HepG2 (cell line): ENCODE results near the gene SUCLG2. TPM values are rescaled to one million over a fixed set of nuclear protein-coding genes. Genes with fewer than 3 reads are reported as not detected.

Experiments
- ATAC-seq: fragments of 200-7000 bp; cut with Tn5 transposase; 3 replicates; pipeline ENCODE4 v1.9.1; 2020; ENCODE audit warnings: mild to moderate bottlenecking, moderate library complexity
- BruUV-seq: library from RNA; stranded (reverse); fragments of 400-500 nt; replicated peaks from 2 replicates; lab custom pipeline; 2021; lab: Mats Ljungman, UMichigan
- CTCF ChIA-PET: fragments of 300-600 bp; formaldehyde crosslinking; extraction: SDS; loops from one replicate; lab custom pipeline; 2021; ENCODE audit warnings: low total read pairs, inconsistent platforms, low intra/inter-chr PET ratio; lab: Yijun Ruan, JAX
- POLR2A ChIA-PET: fragments of 350-600 bp; sonication (Branson Sonifier 250); formaldehyde crosslinking; loops from one replicate; lab custom pipeline; 2020; ENCODE audit warnings: antibody characterized with exemption, inconsistent platforms; lab: Yijun Ruan, JAX
- DNase-seq: peaks from one replicate; pipeline ENCODE4 v3.0.0-alpha.2; 2015; ENCODE audit warnings: low spot score
- FAIRE-seq: peaks from 3 replicates; lab custom pipeline; 2011; peaks lifted over from hg19 to GRCh38; lab: Jason Lieb, UNC
- H2AFZ ChIP-seq: one replicate; pipeline ENCODE4 v1.6.1; 2011; ENCODE audit warnings: low read length, inconsistent platforms
- H3K27ac ChIP-seq: fragments of 300-600 bp; 3 replicates; pipeline ENCODE4 v1.8.0; 2011; ENCODE audit warnings: mixed run types, mild to moderate bottlenecking, mixed read lengths, low read length, inconsistent platforms; ENCODE audit not compliant: insufficient read depth; ENCODE audit errors: extremely low read length
- H3K27me3 ChIP-seq, 2 experiments: fragments of 200-600 bp in 1 of 2; 2 replicates in 1 of 2; 3 replicates in 1 of 2; pipeline versions ENCODE4 v1.6.0 to v1.8.0; 2011; ENCODE audit warnings: low read length in 2 of 2, mild to moderate bottlenecking in 2 of 2, moderate library complexity in 2 of 2, inconsistent platforms in 1 of 2; ENCODE audit not compliant: insufficient read depth in 2 of 2, control insufficient read depth in 1 of 2
- H3K36me3 ChIP-seq, 2 experiments: fragments of 200-600 bp in 1 of 2; replicated peaks in 1 of 2; 2 replicates in 1 of 2; 3 replicates in 1 of 2; pipeline versions ENCODE4 v1.5.1 to v1.8.0; 2011; ENCODE audit warnings: low read length in 2 of 2, inconsistent platforms in 1 of 2; ENCODE audit not compliant: insufficient read depth in 2 of 2, control insufficient read depth in 1 of 2
- H3K4me1 ChIP-seq: 2 replicates; pipeline ENCODE4 v1.5.1; 2012; ENCODE audit warnings: low read length, inconsistent platforms; ENCODE audit not compliant: insufficient read depth
- H3K4me2 ChIP-seq: 2 replicates; pipeline ENCODE4 v1.6.0; 2011; ENCODE audit warnings: low read depth, low read length, inconsistent platforms
- H3K4me3 ChIP-seq, 3 experiments: fragments of 200-600 bp in 1 of 3; sonication (generic), shearing (Covaris generic) in 1 of 3; replicated peaks in 1 of 3; 2 replicates each; pipeline ENCODE4 v1.5.1; 2011 to 2016; ENCODE audit warnings: low read length in 3 of 3, inconsistent platforms in 2 of 3, low read depth in 2 of 3, mild to moderate bottlenecking in 2 of 3, control low read depth in 1 of 3, mixed read lengths in 1 of 3; ENCODE audit not compliant: insufficient read depth in 1 of 3
- H3K79me2 ChIP-seq: one replicate; pipeline ENCODE4 v1.6.1; 2011; ENCODE audit warnings: low read length, inconsistent platforms; ENCODE audit not compliant: insufficient read depth
- H3K9ac ChIP-seq: 2 replicates; pipeline ENCODE4 v1.6.0; 2011; ENCODE audit warnings: mild to moderate bottlenecking, low read depth, low read length, inconsistent platforms; ENCODE audit not compliant: insufficient read depth
- H3K9me3 ChIP-seq: 2 replicates; pipeline ENCODE4 v1.5.1; 2012; ENCODE audit warnings: mild to moderate bottlenecking, low read length
- H4K20me1 ChIP-seq: 2 replicates; pipeline ENCODE4 v1.6.0; 2011; ENCODE audit warnings: inconsistent platforms, mild to moderate bottlenecking, low read length, moderate library complexity; ENCODE audit not compliant: insufficient read depth
- AHR ChIP-seq: IDR thresholded peaks from 2 replicates; pipeline ENCODE4 v1.6.1; 2018; ENCODE audit warnings: missing genetic modification reagents, missing compliant biosample characterization
- KLF6 ChIP-seq: IDR thresholded peaks from 2 replicates; pipeline ENCODE4 v1.8.0; 2016; ENCODE audit warnings: missing biosample characterization, missing genetic modification reagents
- MIER3 ChIP-seq: IDR thresholded peaks from 2 replicates; pipeline ENCODE4 v1.6.1; 2016; ENCODE audit warnings: missing compliant biosample characterization, borderline replicate concordance
- MXD4 ChIP-seq: IDR thresholded peaks from 2 replicates; pipeline ENCODE4 v1.6.1; 2016; ENCODE audit warnings: mild to moderate bottlenecking, missing biosample characterization, missing genetic modification reagents
- PLRG1 ChIP-seq: fragments of 450-650 bp; conservative IDR thresholded peaks from 2 replicates; pipeline ENCODE4 v1.6.1; 2016
- POLR2A ChIP-seq, 2 experiments: IDR thresholded peaks; 2 replicates each; pipeline ENCODE4 v1.6.1; 2011; ENCODE audit warnings: low read depth in 2 of 2, low read length in 2 of 2, mild to moderate bottlenecking in 1 of 2, moderate library complexity in 1 of 2; ENCODE audit not compliant: insufficient read depth in 1 of 2
- PTBP1 ChIP-seq: fragments of 200-400 bp; formaldehyde crosslinking; IDR thresholded peaks from 2 replicates; pipeline ENCODE4 v1.6.1; 2018; ENCODE audit warnings: low read length, low read depth; ENCODE audit not compliant: poor library complexity, severe bottlenecking
- SALL1 ChIP-seq: sonication (generic); formaldehyde crosslinking; IDR thresholded peaks from 2 replicates; pipeline ENCODE4 v1.8.0; 2022; ENCODE audit warnings: mild to moderate bottlenecking, missing genetic modification reagents
- TBP ChIP-seq: sonication (generic); formaldehyde crosslinking; IDR thresholded peaks from 2 replicates; pipeline ENCODE4 v1.5.0; 2020; ENCODE audit warnings: missing genetic modification reagents
- YY1 ChIP-seq: IDR thresholded peaks from 2 replicates; pipeline ENCODE4 v1.6.1; 2011; ENCODE audit warnings: low read length, low read depth, moderate library complexity, mild to moderate bottlenecking; ENCODE audit not compliant: insufficient read depth, insufficient replicate concordance
- ZFAT ChIP-seq: sonication (generic); formaldehyde crosslinking; conservative IDR thresholded peaks from 2 replicates; pipeline ENCODE4 v1.8.1; 2023; ENCODE audit warnings: missing genetic modification reagents, inconsistent platforms
- ZFP41 ChIP-seq: sonication (generic); formaldehyde crosslinking; IDR thresholded peaks from 2 replicates; pipeline ENCODE4 v1.4.0; 2020; ENCODE audit warnings: mild to moderate bottlenecking, missing genetic modification reagents, borderline replicate concordance
- ZNF253 ChIP-seq: sonication (generic); formaldehyde crosslinking; IDR thresholded peaks from 2 replicates; pipeline ENCODE4 v1.8.0; 2022; ENCODE audit warnings: mild to moderate bottlenecking, missing genetic modification reagents, borderline replicate concordance
- ZNF34 ChIP-seq: sonication (generic); formaldehyde crosslinking; IDR thresholded peaks from 2 replicates; pipeline ENCODE4 v1.4.0; 2020; ENCODE audit warnings: mild to moderate bottlenecking, missing genetic modification reagents, borderline replicate concordance
- ZNF563 ChIP-seq: sonication (generic); formaldehyde crosslinking; IDR thresholded peaks from 2 replicates; pipeline ENCODE4 v1.8.0; 2022; ENCODE audit warnings: mild to moderate bottlenecking, moderate library complexity, missing genetic modification reagents
- ZNF713 ChIP-seq: sonication (generic); formaldehyde crosslinking; IDR thresholded peaks from 2 replicates; pipeline ENCODE4 v1.4.0; 2020; ENCODE audit warnings: mild to moderate bottlenecking, missing genetic modification reagents
- ZNF776 ChIP-seq: sonication (generic); formaldehyde crosslinking; IDR thresholded peaks from 2 replicates; pipeline ENCODE4 v1.4.0; 2020; ENCODE audit warnings: mild to moderate bottlenecking, missing genetic modification reagents
- WGBS: methylation state at CpG from one replicate; pipeline ENCODE4 v1.1.6; 2017; ENCODE audit warnings: low lambda C conversion rate; 5-methylcytosine and 5-hydroxymethylcytosine counted together
- in situ Hi-C: cut with HindIII; loops from 2 replicates; pipeline ENCODE4 v1.10.0; 2017; ENCODE audit warnings: low pct_unique_long_range_greater_than_20kb; ENCODE audit not compliant: extremely low pct_ligation_motif_present
- intact Hi-C: fragments of 100-400 bp; cut with micrococcal nuclease; formaldehyde crosslinking; loops from one replicate; pipeline ENCODE4 v1.10.0; 2022; ENCODE audit not compliant: unreplicated experiment
- polyA plus RNA-seq, 8 experiments: library from polyadenylated mRNA; depleted of rRNA in 3 of 8; stranded (reverse) in 7 of 8; unstranded in 1 of 8; fragments of >200 nt; fragmentation: Illumina TruSeq in 4 of 8; extraction: Trizol in 4 of 8; gene quantifications; 2 replicates each; pipeline versions ENCODE4 v1.2.1 to v1.2.3, GENCODE V29; 2011 to 2016; ENCODE audit warnings: low read depth in 4 of 8, missing spikeins in 1 of 8, mixed read lengths in 1 of 8; ENCODE audit not compliant: insufficient read depth in 1 of 8
- total RNA-seq, 5 experiments: library from RNA; depleted of rRNA; stranded (reverse); fragments of >200 nt; fragmentation: Illumina TruSeq; extraction: Trizol; gene quantifications; 2 replicates each; pipeline ENCODE4 v1.2.3, GENCODE V29; 2016; ENCODE audit warnings: low read depth in 1 of 5
- TF ChIP-seq, protein P1 (sequence below): sonication (generic); formaldehyde crosslinking; IDR thresholded peaks from 2 replicates; pipeline ENCODE4 v1.4.0; 2020; ENCODE audit warnings: missing genetic modification reagents
- TF ChIP-seq, protein P2 (sequence below): sonication (generic); formaldehyde crosslinking; IDR thresholded peaks from 2 replicates; pipeline ENCODE4 v1.5.1; 2020; ENCODE audit warnings: missing genetic modification reagents, mild to moderate bottlenecking, borderline replicate concordance

Gene SUCLG2
- total and polyA plus RNA-seq, 2 of the 13 experiments (the other 11 are each of a cell fraction or from before 2014, with no cell fraction given): 21.4 to 64.9 TPM

DNA sequence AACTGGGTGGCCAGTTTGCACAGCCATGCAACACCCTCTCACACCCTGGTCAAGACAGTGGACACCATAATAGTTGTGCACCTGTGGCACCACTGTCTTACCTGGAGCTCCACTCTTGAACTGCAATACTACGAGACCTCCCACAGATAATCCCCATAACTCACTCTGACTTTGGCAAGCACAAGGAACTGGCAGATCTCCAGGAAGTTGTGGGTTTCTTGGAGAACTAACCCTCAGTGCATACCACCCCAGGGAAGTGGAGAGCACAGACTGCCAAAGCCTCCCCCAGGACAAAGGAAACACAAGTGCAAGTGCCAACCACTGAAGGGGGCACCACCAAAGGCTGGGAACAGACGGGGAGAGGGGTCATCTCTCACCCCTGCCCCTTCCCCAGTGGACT, 318.6 kb downstream of the SUCLG2 start:
- H2AFZ ChIP-seq: no peak overlapping the region
- no peaks in the 10 kb centered on the region for H3K27me3 ChIP-seq
- no peaks in the 10 kb centered on the region for H4K20me1 ChIP-seq
- intact Hi-C loops: no loop called here
- H3K9me3 ChIP-seq: peaks cover 4% of the 10 kb centered on the region
- ChIA-PET CTCF (no interaction called here), POLR2A (no interaction called here)
- no peaks in the 10 kb centered on the region for H3K79me2 ChIP-seq
- H3K27ac ChIP-seq: no peak overlapping the region
- in situ Hi-C loops: no loop called here
- H3K4me1 ChIP-seq: no peaks in the 10 kb centered on the region
- no peak overlapping the region for H3K4me2 ChIP-seq
- BruUV-seq: no TSS peak
- ATAC-seq (no peak), FAIRE-seq (no peak), DNase-seq (no peak)
- no peaks in the 10 kb centered on the region for H3K36me3 ChIP-seq
- WGBS: no CpG with 5 or more reads among the region's 2 CpGs
- H3K4me3 ChIP-seq: no peak overlapping the region
- no peak overlapping the region for H3K9ac ChIP-seq
- TF ChIP-seq ZFP41 (CRISPR knock-in tag): no peak
- no peak for TF ChIP-seq ZNF776 (CRISPR knock-in tag)
- TF ChIP-seq, protein P1, sequence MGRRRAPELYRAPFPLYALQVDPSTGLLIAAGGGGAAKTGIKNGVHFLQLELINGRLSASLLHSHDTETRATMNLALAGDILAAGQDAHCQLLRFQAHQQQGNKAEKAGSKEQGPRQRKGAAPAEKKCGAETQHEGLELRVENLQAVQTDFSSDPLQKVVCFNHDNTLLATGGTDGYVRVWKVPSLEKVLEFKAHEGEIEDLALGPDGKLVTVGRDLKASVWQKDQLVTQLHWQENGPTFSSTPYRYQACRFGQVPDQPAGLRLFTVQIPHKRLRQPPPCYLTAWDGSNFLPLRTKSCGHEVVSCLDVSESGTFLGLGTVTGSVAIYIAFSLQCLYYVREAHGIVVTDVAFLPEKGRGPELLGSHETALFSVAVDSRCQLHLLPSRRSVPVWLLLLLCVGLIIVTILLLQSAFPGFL (CRISPR knock-in tag): no peak
- TF ChIP-seq MIER3 (CRISPR knock-in tag): no peak

DNA sequence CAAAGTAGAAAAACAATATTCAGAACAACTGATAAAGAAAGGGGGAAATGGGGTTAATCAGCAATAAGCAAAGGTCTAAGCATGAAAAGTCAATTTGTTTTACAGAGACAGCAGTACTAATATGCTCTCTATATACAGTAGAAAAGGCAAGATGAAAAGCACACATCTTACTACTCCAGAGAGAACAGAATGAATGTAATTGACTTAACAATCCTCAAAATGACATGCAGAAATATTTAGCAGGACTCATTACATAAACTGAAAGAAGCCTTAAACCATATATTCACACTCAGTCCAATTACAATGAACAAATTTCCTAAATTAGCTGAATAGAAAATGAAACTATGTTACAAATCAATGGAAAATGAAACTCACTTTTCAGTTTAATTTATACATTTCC, 319.8 kb downstream of the SUCLG2 start:
- intact Hi-C loops: no loop called here
- ATAC-seq: no peak
- Histone ChIP-seq H3K9me3 (no peaks in the 10 kb centered on the region), H3K4me1 (no peaks in the 10 kb centered on the region), H2AFZ (no peak overlapping the region), H3K27me3 (no peaks in the 10 kb centered on the region), H3K79me2 (no peaks in the 10 kb centered on the region), H3K4me3 (no peak overlapping the region), H3K9ac (no peak overlapping the region), H3K27ac (no peak overlapping the region), H3K36me3 (no peaks in the 10 kb centered on the region), H3K4me2 (no peak overlapping the region), H4K20me1 (no peaks in the 10 kb centered on the region)
- DNase-seq: no peak
- ChIA-PET POLR2A (no interaction called here), CTCF (no interaction called here)
- no TSS peak for BruUV-seq
- no peak for FAIRE-seq
- in situ Hi-C loops: no loop called here
- TF ChIP-seq AHR (no peak), SALL1 (no peak), YY1 (no peak), ZNF34 (CRISPR knock-in tag) (no peak), ZNF563 (CRISPR knock-in tag) (no peak), ZFAT (no peak), ZNF713 (CRISPR knock-in tag) (no peak), PTBP1 (no peak), KLF6 (CRISPR knock-in tag) (no peak), PLRG1 (no peak), MIER3 (CRISPR knock-in tag) (no peak), POLR2A (IDR thresholded peaks at IDR 0.05; ENCODE audit: insufficient read depth in 1 of 2, low read depth in 2 of 2, low read length in 2 of 2) (no peak), TBP (CRISPR knock-in tag) (no peak), ZNF253 (no peak), MXD4 (CRISPR knock-in tag) (no peak)
- TF ChIP-seq, protein P2, sequence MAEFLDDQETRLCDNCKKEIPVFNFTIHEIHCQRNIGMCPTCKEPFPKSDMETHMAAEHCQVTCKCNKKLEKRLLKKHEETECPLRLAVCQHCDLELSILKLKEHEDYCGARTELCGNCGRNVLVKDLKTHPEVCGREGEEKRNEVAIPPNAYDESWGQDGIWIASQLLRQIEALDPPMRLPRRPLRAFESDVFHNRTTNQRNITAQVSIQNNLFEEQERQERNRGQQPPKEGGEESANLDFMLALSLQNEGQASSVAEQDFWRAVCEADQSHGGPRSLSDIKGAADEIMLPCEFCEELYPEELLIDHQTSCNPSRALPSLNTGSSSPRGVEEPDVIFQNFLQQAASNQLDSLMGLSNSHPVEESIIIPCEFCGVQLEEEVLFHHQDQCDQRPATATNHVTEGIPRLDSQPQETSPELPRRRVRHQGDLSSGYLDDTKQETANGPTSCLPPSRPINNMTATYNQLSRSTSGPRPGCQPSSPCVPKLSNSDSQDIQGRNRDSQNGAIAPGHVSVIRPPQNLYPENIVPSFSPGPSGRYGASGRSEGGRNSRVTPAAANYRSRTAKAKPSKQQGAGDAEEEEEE (CRISPR knock-in tag): no peak
